Adrenal gland (tissue), 5 donors: ENCODE measurements around the gene DACH2.

Experiments used
- CTCF ChIP-seq, 6 experiments: fragments of 450-650 bp in 4 of 6; fragments of 200-600 bp in 2 of 6; sonication (generic) in 1 of 6; IDR thresholded peaks; 1 replicate in 5 of 6; 2 replicates in 1 of 6; pipeline versions ENCODE4 v1.5.1 to v1.8.0; 2016 to 2021; ENCODE audit warnings: antibody characterized with exemption in 6 of 6, mild to moderate bottlenecking in 2 of 6, moderate library complexity in 1 of 6
- POLR2A ChIP-seq, 2 donors: fragments of 450-650 bp; IDR thresholded peaks; one replicate each; pipeline ENCODE4 v1.6.1; 2017; ENCODE audit warnings: antibody characterized with exemption in 2 of 2, mild to moderate bottlenecking in 2 of 2, moderate library complexity in 1 of 2
- donor health status: DM: no; HTN: no; CAD: no.

- TF ChIP-seq CTCF (IDR thresholded peaks at IDR 0.05) (no peak), POLR2A (IDR thresholded peaks at IDR 0.05) (no peak)
Measured at GRCh38 chrX:86149119-86149518, 868 bp downstream of the DACH2 start.
